Measurements from ENCODE around the gene SEMA3D.

Gene SEMA3D

DNA sequence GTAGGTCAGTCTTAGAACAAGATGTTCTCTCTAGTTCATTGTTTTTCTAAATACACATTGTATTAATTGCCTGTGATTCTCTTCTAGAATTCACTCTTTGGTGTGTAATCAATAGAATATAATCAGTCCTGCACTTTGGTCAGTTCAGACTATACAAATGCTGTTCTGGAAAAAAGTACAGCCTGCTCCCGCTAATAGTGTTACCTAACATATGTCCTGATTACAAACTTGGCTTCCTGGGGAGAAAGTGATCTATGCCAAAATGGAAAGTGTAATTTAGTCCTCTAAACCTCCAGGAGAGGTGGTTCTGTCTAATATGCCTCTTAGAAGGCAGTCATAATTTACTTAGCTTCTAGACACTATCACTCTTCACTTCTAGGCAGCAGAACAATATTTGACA lies 215.5 kb downstream of the SEMA3D start:
- no peak for DNase-seq

DNA sequence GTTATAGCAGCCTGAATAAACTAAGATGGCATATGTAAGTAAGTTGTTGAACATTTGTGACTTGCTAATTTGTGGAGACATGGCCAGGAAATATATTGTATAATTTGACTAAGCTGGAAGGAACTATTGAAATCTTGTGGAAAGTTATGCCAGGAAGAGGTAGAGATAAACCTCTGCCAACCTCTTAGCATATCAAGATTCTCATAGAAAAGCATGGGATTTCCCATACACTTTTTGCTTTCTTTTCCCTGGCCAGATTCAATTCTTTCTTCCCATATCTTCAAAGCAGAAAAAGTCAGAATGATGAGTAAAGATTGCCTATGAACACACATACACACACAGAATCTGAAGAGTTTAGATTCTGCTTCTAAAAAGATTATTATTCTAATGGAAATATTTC lies 216.2 kb downstream of the SEMA3D start:
- DNase-seq = no peak

- DNase-seq = no peak
These were observed 233.6 kb downstream of the SEMA3D start for GRCh38 chr7:84953234-84953633.

GRCh38 chr7:84950836-84951235 lies 236.0 kb downstream of the SEMA3D start:
- DNase-seq = no peak

DNA sequence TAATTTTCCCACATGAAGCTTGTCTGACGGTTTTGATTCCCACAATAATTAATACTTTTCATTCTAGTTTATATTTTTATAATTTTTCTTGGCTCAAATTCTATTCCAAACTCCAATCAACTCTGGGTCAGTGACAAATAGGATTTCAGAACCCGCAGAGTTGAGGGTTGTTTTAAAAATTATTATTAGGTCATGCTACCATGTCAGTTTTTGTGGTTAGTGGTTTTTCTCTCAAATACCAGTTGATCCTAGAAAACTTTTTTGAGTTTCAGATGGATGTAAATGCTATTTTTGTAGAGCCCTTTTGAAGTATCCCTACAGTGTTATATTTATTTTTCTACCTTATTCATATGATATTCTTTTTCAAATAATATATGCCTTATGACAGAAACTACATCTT lies 237.4 kb downstream of the SEMA3D start:
- DNase-seq = no peak

- no peak for DNase-seq
These were observed 237.8 kb downstream of the SEMA3D start for GRCh38 chr7:84949067-84949466.

DNA sequence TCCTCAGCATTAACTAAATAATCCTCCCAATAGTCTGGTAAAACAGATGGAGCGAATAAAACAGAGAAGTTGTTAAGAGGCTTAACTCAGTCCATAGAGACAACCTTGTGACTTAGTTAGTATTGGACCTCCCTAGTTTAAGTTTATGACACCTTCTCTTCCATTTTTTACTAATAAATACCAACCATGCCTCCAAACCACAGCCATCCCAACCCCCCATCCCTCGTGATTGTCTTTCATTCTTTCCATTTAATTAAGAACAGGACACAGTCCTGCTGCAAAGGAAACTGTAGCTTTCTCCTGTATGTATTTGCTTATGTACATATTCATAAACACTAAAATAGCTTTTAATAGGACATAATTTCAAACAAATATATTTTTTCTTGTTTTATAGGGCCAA lies 238.2 kb downstream of the SEMA3D start:
- DNase-seq = no peak

- no peak for DNase-seq
These were observed 240.3 kb downstream of the SEMA3D start for GRCh38 chr7:84946549-84946948.
